Right atrium auricular region (tissue), 2 donors: ENCODE measurements around the gene UPP2. TPM values are rescaled to one million over a fixed set of nuclear protein-coding genes. Genes with fewer than 3 reads are reported as not detected.

ENCODE experiments used
- DNase-seq: peaks from one replicate; pipeline ENCODE4 v3.0.0-alpha.2; 2019; ENCODE audit warnings: low spot score
- H3K27ac ChIP-seq, 2 donors: fragments of 200-600 bp; sonication (generic); 1 replicate in 1 of 2; 2 replicates in 1 of 2; pipeline ENCODE4 v1.5.1; 2016 to 2019
- H3K27me3 ChIP-seq, 2 donors: fragments of 200-600 bp; sonication (generic); one replicate each; pipeline versions ENCODE4 v1.5.1 to v1.6.0; 2017 to 2019
- H3K36me3 ChIP-seq: fragments of 200-600 bp; sonication (generic); one replicate; pipeline ENCODE4 v1.5.1; 2016
- H3K4me1 ChIP-seq, 2 donors: fragments of 200-600 bp; sonication (generic); one replicate each; pipeline versions ENCODE4 v1.5.1 to v1.6.0; 2017 to 2019
- H3K4me3 ChIP-seq, 2 donors: fragments of 200-600 bp; sonication (generic); 1 replicate in 1 of 2; 2 replicates in 1 of 2; pipeline ENCODE4 v1.5.1; 2017 to 2019; ENCODE audit warnings: mild to moderate bottlenecking in 1 of 2, moderate library complexity in 1 of 2
- H3K9me3 ChIP-seq, 2 donors: fragments of 200-600 bp; sonication (generic); one replicate each; pipeline ENCODE4 v1.5.1; 2019
- CTCF ChIP-seq, 2 donors: fragments of 200-600 bp; sonication (generic); IDR thresholded peaks; one replicate each; pipeline ENCODE4 v1.5.1; 2019; ENCODE audit warnings: antibody characterized with exemption in 2 of 2
- total RNA-seq, 2 donors: library from RNA; depleted of rRNA; stranded (reverse); fragments of >200 nt; gene quantifications; one replicate each; pipeline ENCODE4 v1.1.0, GENCODE V29; 2016

Gene UPP2
- total RNA-seq, 2 donors from 2014 or later = not detected

GRCh38 chr2:158174495-158174894 is 72.8 kb downstream of the UPP2 start:
- no peaks in the 10 kb centered on the region for H3K36me3 ChIP-seq
- no peak overlapping the region for H3K27ac ChIP-seq

GRCh38 chr2:158174956-158175355 is 73.3 kb downstream of the UPP2 start:
- no peaks in the 10 kb centered on the region for H3K36me3 ChIP-seq
- no peak for TF ChIP-seq CTCF (IDR thresholded peaks at IDR 0.05)
- H3K27ac ChIP-seq = no peak overlapping the region
- no peak overlapping the region for H3K4me3 ChIP-seq
- H3K4me1 ChIP-seq = no peaks in the 10 kb centered on the region
- no peaks in the 10 kb centered on the region for H3K9me3 ChIP-seq
- no peaks in the 10 kb centered on the region for H3K27me3 ChIP-seq
- no peak for DNase-seq

More at GRCh38 chr2:158174495-158174894, 72.8 kb downstream of the UPP2 start:
- no peaks in the 10 kb centered on the region for H3K4me1 ChIP-seq
- no peak for DNase-seq
- H3K9me3 ChIP-seq = no peaks in the 10 kb centered on the region
- H3K4me3 ChIP-seq = no peak overlapping the region
- no peak for TF ChIP-seq CTCF (IDR thresholded peaks at IDR 0.05)
- no peaks in the 10 kb centered on the region for H3K27me3 ChIP-seq

- H3K36me3 ChIP-seq = no peaks in the 10 kb centered on the region
- H3K27me3 ChIP-seq = no peaks in the 10 kb centered on the region
- TF ChIP-seq CTCF (IDR thresholded peaks at IDR 0.05) = no peak
- H3K4me3 ChIP-seq = no peak overlapping the region
- DNase-seq = no peak
- H3K27ac ChIP-seq = no peak overlapping the region
- H3K4me1 ChIP-seq = no peaks in the 10 kb centered on the region
- H3K9me3 ChIP-seq = no peaks in the 10 kb centered on the region
These were observed 77.0 kb downstream of the UPP2 start for GRCh38 chr2:158178646-158179045.

GRCh38 chr2:158179660-158180059 is 78.0 kb downstream of the UPP2 start:
- peak in 1 of 2 donors; percentile 57 for TF ChIP-seq CTCF (IDR thresholded peaks at IDR 0.05)
- no peak for DNase-seq
- Histone ChIP-seq H3K4me1 (no peaks in the 10 kb centered on the region), H3K4me3 (no peak overlapping the region), H3K27ac (no peak overlapping the region), H3K36me3 (no peaks in the 10 kb centered on the region), H3K9me3 (no peaks in the 10 kb centered on the region), H3K27me3 (no peaks in the 10 kb centered on the region)

- TF ChIP-seq CTCF (IDR thresholded peaks at IDR 0.05) = no peak
- Histone ChIP-seq H3K4me3 (no peak overlapping the region), H3K9me3 (no peaks in the 10 kb centered on the region), H3K36me3 (no peaks in the 10 kb centered on the region), H3K27ac (no peak overlapping the region), H3K4me1 (no peaks in the 10 kb centered on the region), H3K27me3 (no peaks in the 10 kb centered on the region)
- no peak for DNase-seq
These were observed 79.5 kb downstream of the UPP2 start for GRCh38 chr2:158181171-158181570.

- no peak for TF ChIP-seq CTCF (IDR thresholded peaks at IDR 0.05)
- Histone ChIP-seq H3K4me1 (no peaks in the 10 kb centered on the region), H3K27ac (no peak overlapping the region)
These were observed 81.1 kb downstream of the UPP2 start for GRCh38 chr2:158182676-158183295.

More at GRCh38 chr2:158182676-158183295, 81.1 kb downstream of the UPP2 start:
- no peaks in the 10 kb centered on the region for H3K27me3 ChIP-seq
- DNase-seq = no peak
- no peaks in the 10 kb centered on the region for H3K9me3 ChIP-seq
- no peaks in the 10 kb centered on the region for H3K36me3 ChIP-seq
- H3K4me3 ChIP-seq = no peak overlapping the region
